Measurements from ENCODE around the gene BPGM. TPM values are rescaled to one million over a fixed set of nuclear protein-coding genes. Genes with fewer than 3 reads are reported as not detected.

Gene BPGM
- total RNA-seq, 1 donor from 2014 or later, result 23.8 TPM

DNA sequence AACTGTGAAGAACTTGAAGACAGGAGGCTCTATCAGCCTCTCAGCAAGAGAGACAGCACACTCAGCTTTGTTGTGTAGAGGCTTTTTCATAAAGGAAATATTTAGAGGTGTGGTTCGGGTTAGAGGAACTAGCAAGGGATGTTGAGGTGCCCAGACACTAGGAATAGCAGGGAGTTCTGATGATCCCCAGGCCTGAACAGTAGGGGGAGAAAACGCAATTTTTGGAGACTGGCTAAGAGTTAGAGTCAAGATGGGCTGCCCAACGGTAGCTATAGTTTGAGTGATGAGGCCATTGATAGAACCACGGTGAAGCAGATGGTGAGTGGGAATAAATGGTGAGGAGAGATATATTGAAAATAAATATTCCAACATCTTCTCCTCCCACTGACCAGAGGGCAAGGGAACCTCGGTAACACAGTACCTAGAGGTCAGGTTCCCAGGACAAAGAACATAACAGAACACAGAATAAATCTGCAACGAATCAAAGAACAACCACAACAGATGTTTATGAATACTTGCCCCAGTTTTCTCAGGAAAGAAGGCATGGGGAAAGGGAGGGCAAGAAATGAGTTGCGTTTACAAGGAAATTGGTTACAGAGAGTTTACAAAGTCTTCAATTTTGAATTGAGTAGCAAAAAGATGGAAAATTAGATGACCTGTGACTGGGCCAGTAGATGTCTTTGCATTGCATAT lies 24.2 kb upstream of the BPGM start:
- H3K27me3 Mint-ChIP-seq (ENCODE audit: insufficient read depth), result peaks cover 32% of the 10 kb centered on the region
- H3K9me3 Mint-ChIP-seq, result no peaks in the 10 kb centered on the region
- H3K4me3 Mint-ChIP-seq, result no peak overlapping the region
- no peak overlapping the region for H3K27ac Mint-ChIP-seq
- DNase-seq (ENCODE audit: low spot score), result no peak
- intact Hi-C loops (cut with micrococcal nuclease), result no loop called here
- no peaks in the 10 kb centered on the region for H3K36me3 Mint-ChIP-seq (ENCODE audit: low read depth)
- no peaks in the 10 kb centered on the region for H3K4me1 Mint-ChIP-seq (ENCODE audit: low read depth)

DNA sequence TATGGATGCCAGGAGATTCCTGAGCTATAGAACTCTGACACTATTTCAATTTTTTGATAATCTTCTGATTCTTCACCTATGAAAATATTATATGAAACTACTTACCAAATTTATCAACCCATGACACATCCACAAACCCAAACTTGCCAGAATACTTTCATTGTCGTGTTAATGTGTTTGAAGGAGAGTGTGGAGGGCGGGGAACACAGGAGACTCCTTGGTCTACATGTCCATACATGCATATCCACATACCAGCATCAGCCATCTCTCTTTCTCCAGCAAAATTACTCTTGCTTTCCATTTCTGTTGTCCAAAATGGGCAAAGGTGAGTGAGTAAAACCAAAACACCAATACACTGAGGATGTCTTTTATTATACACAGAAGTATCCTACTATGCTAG lies 23.5 kb upstream of the BPGM start:
- H3K4me1 Mint-ChIP-seq (ENCODE audit: low read depth), result no peaks in the 10 kb centered on the region
- H3K27me3 Mint-ChIP-seq (ENCODE audit: insufficient read depth), result peaks cover 37% of the 10 kb centered on the region
- no peaks in the 10 kb centered on the region for H3K9me3 Mint-ChIP-seq
- H3K4me3 Mint-ChIP-seq, result no peak overlapping the region
- intact Hi-C loops (cut with micrococcal nuclease), result no loop called here
- H3K27ac Mint-ChIP-seq, result no peak overlapping the region
- DNase-seq (ENCODE audit: low spot score), result no peak
- H3K36me3 Mint-ChIP-seq (ENCODE audit: low read depth), result no peaks in the 10 kb centered on the region

DNA sequence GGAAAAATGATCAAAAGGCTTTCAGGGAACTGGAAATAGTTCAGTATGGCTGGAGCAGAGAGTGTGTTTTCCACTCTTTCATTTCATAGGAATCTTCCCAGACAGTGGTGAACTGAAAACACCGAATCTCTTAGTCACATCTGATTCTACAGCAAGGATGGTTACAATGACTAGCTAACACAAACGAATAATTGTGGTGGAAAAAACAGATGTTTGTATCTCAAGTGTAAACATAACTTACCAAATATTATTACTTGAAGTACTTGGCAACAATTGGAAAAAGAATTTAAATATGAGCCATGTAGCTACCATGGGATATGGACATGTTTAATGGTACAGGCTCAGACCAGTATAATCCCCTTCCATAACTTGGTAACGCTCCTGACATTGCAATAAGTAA lies 21.1 kb upstream of the BPGM start:
- H3K9me3 Mint-ChIP-seq, result no peaks in the 10 kb centered on the region
- intact Hi-C loops (cut with micrococcal nuclease), result no loop called here

DNA sequence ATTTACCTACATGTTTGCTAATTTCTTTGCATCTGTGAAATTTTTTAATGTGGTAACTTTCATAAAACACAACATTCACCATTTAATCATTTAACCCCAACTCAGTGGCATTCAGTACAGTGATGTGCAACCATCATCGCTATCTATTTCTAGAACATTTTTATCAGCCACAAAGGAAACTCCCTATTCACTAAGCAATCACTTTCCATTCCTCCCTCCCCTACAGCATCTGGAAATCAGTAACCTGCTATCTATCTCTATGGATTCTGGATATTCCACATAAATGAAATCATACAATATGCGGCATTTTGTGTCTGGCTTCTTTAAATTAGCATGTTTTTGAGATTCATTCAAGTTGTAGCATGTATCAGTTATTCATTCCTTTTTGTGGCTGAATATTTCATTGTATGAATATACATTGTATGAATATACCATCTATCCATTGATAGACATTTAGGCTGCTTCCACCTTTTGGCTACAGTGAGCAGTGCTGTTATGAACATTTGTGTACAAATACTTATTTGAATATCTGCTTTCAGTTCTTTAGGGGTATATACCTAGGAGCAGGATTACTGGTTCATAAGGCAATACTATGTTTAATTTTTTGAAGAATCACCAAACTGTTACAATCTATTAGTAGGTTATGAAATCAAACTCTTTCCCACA lies 19.4 kb upstream of the BPGM start:
- DNase-seq (ENCODE audit: low spot score), result no peak
- Mint-ChIP-seq H3K36me3 (ENCODE audit: low read depth) (no peaks in the 10 kb centered on the region), H3K27me3 (ENCODE audit: insufficient read depth) (peaks cover 35% of the 10 kb centered on the region), H3K9me3 (no peaks in the 10 kb centered on the region), H3K4me3 (no peak overlapping the region), H3K27ac (no peak overlapping the region), H3K4me1 (ENCODE audit: low read depth) (no peaks in the 10 kb centered on the region)
- intact Hi-C loops (cut with micrococcal nuclease), result no loop called here

More for the DNA sequence above, 21.1 kb upstream of the BPGM start:
- DNase-seq (ENCODE audit: low spot score), result no peak
- Mint-ChIP-seq H3K27ac (no peak overlapping the region), H3K36me3 (ENCODE audit: low read depth) (no peaks in the 10 kb centered on the region), H3K27me3 (ENCODE audit: insufficient read depth) (peaks cover 34% of the 10 kb centered on the region), H3K4me3 (no peak overlapping the region), H3K4me1 (ENCODE audit: low read depth) (no peaks in the 10 kb centered on the region)

DNA sequence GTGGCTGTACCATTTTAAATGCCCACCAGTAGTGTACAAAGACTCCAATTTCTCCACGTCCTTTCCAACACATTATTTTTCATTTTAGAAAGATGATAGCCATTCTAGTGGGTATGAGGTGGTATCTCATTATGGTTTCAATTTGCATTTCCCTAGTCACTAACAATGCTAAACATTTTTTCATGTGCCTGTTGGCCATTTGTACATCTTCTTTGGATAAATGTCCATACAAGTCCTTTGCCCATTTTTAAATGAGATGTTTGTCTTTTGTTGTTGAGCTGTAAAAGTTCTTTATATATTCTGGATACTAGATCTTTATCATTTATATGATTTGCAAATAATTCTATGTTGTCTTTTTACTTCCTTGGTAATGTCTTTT lies 18.9 kb upstream of the BPGM start:
- peaks cover 30% of the 10 kb centered on the region for H3K27me3 Mint-ChIP-seq (ENCODE audit: insufficient read depth)
- no peak for DNase-seq (ENCODE audit: low spot score)

DNA sequence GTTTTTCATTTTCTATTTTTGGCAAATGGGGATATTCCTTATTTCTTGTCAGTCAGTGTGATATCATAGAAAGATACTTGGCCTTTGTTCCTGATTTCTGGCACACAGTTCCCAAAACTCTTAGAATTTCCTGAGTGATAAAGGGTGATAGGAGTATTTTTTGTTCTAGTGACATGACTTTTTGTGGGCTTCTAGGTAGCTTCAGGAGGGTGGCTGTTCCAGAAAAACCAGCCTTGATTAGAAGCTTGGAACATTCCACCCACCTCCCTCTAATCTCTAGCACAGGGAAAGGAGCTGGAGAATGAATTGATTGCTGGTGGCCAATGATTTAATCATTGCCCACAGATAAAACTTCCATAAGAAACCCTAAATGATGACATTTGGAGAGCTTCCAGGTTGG lies 17.2 kb upstream of the BPGM start:
- Mint-ChIP-seq H3K4me3 (no peak overlapping the region), H3K4me1 (ENCODE audit: low read depth) (no peaks in the 10 kb centered on the region), H3K9me3 (no peaks in the 10 kb centered on the region), H3K27ac (no peak overlapping the region), H3K27me3 (ENCODE audit: insufficient read depth) (peaks cover 22% of the 10 kb centered on the region), H3K36me3 (ENCODE audit: low read depth) (no peaks in the 10 kb centered on the region)
- no peak for DNase-seq (ENCODE audit: low spot score)
- intact Hi-C loops (cut with micrococcal nuclease), result no loop called here

More for the DNA sequence above, 18.9 kb upstream of the BPGM start:
- Mint-ChIP-seq H3K4me1 (ENCODE audit: low read depth) (no peaks in the 10 kb centered on the region), H3K4me3 (no peak overlapping the region), H3K36me3 (ENCODE audit: low read depth) (no peaks in the 10 kb centered on the region), H3K27ac (no peak overlapping the region), H3K9me3 (no peaks in the 10 kb centered on the region)
- intact Hi-C loops (cut with micrococcal nuclease), result no loop called here

DNA sequence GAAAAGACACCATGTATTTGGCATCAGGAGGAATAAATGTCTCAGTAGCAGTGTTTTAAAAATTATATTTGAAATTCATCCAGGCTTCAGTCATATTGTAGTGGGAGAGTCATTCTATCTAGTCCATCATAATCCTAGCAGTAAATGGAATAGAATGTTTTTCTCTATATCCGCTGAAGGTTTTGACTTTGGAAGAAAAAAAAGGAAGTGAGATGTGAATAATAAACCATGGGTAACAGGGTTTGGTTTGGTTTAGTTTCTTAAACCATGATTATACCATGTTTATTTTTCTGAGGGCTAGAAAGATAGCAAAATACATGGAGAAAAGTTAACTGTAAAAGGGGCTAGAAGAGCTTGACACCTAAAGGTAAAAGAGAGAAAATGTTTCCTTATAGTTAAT lies 16.4 kb upstream of the BPGM start:
- intact Hi-C loops (cut with micrococcal nuclease), result no loop called here
- H3K4me1 Mint-ChIP-seq (ENCODE audit: low read depth), result no peaks in the 10 kb centered on the region
- H3K4me3 Mint-ChIP-seq, result no peak overlapping the region
- H3K9me3 Mint-ChIP-seq, result no peaks in the 10 kb centered on the region
- DNase-seq (ENCODE audit: low spot score), result no peak
- H3K27me3 Mint-ChIP-seq (ENCODE audit: insufficient read depth), result peaks cover 20% of the 10 kb centered on the region
- no peaks in the 10 kb centered on the region for H3K36me3 Mint-ChIP-seq (ENCODE audit: low read depth)
- H3K27ac Mint-ChIP-seq, result no peak overlapping the region

DNA sequence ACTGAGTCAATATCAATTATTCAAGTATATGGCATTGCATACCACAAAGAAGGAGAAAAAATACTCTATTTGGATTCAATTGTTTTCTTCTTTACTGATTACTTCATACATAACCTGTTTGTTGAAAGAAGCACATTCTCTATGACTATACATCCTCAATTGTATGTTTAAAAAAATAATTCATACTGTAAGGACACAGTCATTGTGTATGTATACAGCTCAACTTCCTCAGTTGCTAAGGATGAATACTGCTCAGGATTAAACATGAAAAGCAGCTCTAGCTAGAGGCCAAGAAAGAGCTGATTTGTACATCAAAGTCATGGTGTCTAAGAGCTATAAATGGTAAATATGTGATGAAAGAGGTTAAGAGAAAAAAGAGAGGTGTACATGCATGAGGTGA lies 15.8 kb upstream of the BPGM start:
- Mint-ChIP-seq H3K27ac (no peak overlapping the region), H3K9me3 (no peaks in the 10 kb centered on the region), H3K27me3 (ENCODE audit: insufficient read depth) (peaks cover 20% of the 10 kb centered on the region), H3K4me3 (no peak overlapping the region), H3K36me3 (ENCODE audit: low read depth) (no peaks in the 10 kb centered on the region), H3K4me1 (ENCODE audit: low read depth) (peaks cover 5% of the 10 kb centered on the region)
- DNase-seq (ENCODE audit: low spot score), result no peak
- intact Hi-C loops (cut with micrococcal nuclease), result no loop called here

DNA sequence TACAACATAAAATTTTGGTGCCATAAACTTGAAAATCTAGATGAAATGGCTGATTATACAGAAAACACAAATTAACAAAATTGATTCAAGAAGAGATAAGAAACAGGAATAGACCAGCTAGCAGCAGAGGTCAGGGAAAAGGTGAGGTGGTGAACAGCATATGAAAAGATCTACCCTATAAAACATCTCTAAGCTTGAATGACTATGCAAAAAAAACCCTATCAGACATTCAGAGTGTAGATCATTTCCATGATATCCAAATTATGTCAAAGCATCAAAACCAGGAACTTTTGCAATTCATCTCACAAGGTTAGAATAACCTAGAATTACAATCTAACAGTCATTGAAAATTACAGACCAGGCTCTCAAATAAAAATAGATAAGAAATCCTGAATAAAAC lies 14.6 kb upstream of the BPGM start:
- peaks cover 6% of the 10 kb centered on the region for H3K9me3 Mint-ChIP-seq
- H3K36me3 Mint-ChIP-seq (ENCODE audit: low read depth), result peaks cover 5% of the 10 kb centered on the region
- H3K27ac Mint-ChIP-seq, result no peak overlapping the region
- peaks cover 12% of the 10 kb centered on the region for H3K27me3 Mint-ChIP-seq (ENCODE audit: insufficient read depth)
- H3K4me3 Mint-ChIP-seq, result no peak overlapping the region
- intact Hi-C loops (cut with micrococcal nuclease), result no loop called here
- H3K4me1 Mint-ChIP-seq (ENCODE audit: low read depth), result peaks cover 15% of the 10 kb centered on the region
- no peak for DNase-seq (ENCODE audit: low spot score)

DNA sequence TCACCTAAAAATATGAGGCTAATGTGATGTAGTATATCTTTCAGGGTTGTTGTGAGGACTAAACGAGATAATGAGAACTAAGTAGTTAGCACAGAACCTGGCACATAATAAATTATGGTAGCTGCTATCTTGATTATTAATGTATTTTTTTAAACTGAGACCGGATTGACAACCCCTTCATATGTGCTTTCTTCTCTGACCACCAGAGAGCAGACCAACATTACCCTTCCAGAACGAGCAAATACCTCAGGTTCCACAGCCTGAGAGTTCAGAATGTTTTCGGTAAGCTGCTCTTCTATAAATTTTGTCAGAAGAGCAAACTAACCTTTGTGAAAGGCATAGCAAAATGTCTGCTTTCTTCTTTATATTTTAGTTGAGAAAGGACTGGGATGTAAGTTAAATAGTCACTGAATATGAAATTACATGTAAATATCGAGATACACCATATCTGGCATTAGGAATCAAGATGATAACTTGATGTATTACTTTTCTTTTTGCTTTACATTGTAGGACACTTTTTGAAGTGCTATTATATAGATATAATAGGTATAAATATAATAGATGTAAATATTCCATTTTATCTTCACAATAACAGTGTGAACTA lies 13.6 kb upstream of the BPGM start:
- H3K36me3 Mint-ChIP-seq (ENCODE audit: low read depth), result peaks cover 5% of the 10 kb centered on the region
- no peak for DNase-seq (ENCODE audit: low spot score)
- intact Hi-C loops (cut with micrococcal nuclease), result loop anchor here (1.0 kb wide), 4 partner anchors 68 to 321 kb away; no protein-coding TSS in a partner anchor

DNA sequence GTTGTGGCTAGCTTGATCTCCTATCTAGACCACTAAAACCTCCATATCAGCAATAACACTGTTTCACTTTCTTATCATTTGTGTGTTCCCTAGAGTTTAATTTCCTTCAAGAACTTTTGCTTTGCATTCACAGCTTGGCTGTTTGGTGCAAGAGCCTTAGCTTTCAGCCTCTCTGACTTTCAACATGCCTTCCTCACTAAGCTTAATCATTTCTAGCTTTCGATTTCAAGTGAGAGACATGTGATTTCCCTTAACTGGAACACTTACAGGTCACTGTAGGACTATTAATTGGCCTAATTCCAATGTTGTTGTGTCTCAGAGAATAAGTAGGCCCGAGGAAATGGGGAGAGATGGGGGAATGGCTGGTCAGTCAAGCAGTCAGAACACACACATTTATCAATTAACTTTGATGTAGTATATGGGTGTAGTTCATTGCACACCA lies 10.6 kb upstream of the BPGM start:
- Mint-ChIP-seq H3K4me3 (no peak overlapping the region), H3K9me3 (peaks cover 6% of the 10 kb centered on the region), H3K36me3 (ENCODE audit: low read depth) (peaks cover 5% of the 10 kb centered on the region), H3K27me3 (ENCODE audit: insufficient read depth) (peaks cover 2% of the 10 kb centered on the region), H3K4me1 (ENCODE audit: low read depth) (peaks cover 31% of the 10 kb centered on the region), H3K27ac (peak overlapping the region; percentile 62)
- no peak for DNase-seq (ENCODE audit: low spot score)
- intact Hi-C loops (cut with micrococcal nuclease), result loop anchor here (1.0 kb wide), 1 partner anchor 10 kb away; the partner anchor contains the start of gene BPGM

More for the DNA sequence above, 13.6 kb upstream of the BPGM start:
- H3K4me1 Mint-ChIP-seq (ENCODE audit: low read depth), result peaks cover 20% of the 10 kb centered on the region
- peaks cover 6% of the 10 kb centered on the region for H3K9me3 Mint-ChIP-seq
- H3K4me3 Mint-ChIP-seq, result no peak overlapping the region
- H3K27me3 Mint-ChIP-seq (ENCODE audit: insufficient read depth), result peaks cover 5% of the 10 kb centered on the region
- no peak overlapping the region for H3K27ac Mint-ChIP-seq

DNA sequence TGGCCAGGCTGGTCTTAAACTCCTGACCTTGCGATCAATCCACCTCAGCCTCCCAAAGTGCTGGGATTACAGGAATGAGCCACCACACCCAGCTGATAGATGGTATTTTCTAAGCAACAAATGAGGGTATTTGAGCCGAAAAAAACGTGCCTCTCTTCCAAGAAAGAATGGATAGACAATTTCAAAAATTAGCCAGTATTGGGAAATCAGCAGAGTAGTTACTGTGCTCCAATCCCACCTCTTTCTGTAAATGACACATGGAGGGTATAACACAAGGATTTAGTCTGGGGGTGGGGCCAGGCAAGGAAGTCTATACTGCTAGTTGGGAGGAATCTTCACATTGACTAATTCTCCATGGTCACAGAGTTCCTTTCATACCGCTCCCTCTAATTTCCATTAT lies 9.2 kb upstream of the BPGM start:
- intact Hi-C loops (cut with micrococcal nuclease), result no loop called here

More for the DNA sequence above, 9.2 kb upstream of the BPGM start:
- Mint-ChIP-seq H3K4me1 (ENCODE audit: low read depth) (peaks cover 44% of the 10 kb centered on the region), H3K27me3 (ENCODE audit: insufficient read depth) (no peaks in the 10 kb centered on the region), H3K36me3 (ENCODE audit: low read depth) (peaks cover 8% of the 10 kb centered on the region), H3K9me3 (peaks cover 17% of the 10 kb centered on the region), H3K27ac (no peak overlapping the region), H3K4me3 (no peak overlapping the region)
- no peak for DNase-seq (ENCODE audit: low spot score)

Data from activated T-helper 1 cell treated with anti-CD3 and anti-CD28 coated beads, Interleukin-12 subunit alpha, Interleukin-12 subunit beta, Interleukin-2, Interleukin-4 antibody, amounts not matched to agents 30 ng/mL and 10 ng/mL and 1 ng/mL, durations not matched to agents 14 hours and 24 hours and 36 hours (primary cell).